ENCODE data around the gene ZBTB2.

ZBTB2 gene

GRCh38 chr6:151389618-151390275, 1.6 kb downstream of the ZBTB2 start (continued):
- TF ChIP-seq PATZ1 (tag by site-specific recombination; IDR thresholded peaks at IDR 0.05) (peak; percentile 59; the same call in 1 of the 2 replicates), ZNF423 (tag by site-specific recombination; IDR thresholded peaks at IDR 0.05) (0 out of 2 replicates have a peak, but pooled peaks have one; percentile 10), MZF1 (tag by site-specific recombination; IDR thresholded peaks at IDR 0.05; ENCODE audit: borderline replicate concordance) (peak; percentile 10), PRDM6 (tag by site-specific recombination; IDR thresholded peaks at IDR 0.05) (0 out of 2 replicates have a peak, but pooled peaks have one; percentile 17), ZNF548 (tag by site-specific recombination; IDR thresholded peaks at IDR 0.05) (no peak), GLI2 (tag by site-specific recombination; IDR thresholded peaks at IDR 0.05; ENCODE audit: borderline replicate concordance, low read depth) (no peak), ZBTB17 (tag by site-specific recombination; IDR thresholded peaks at IDR 0.05) (peak; percentile 67), ZNF19 (tag by site-specific recombination; IDR thresholded peaks at IDR 0.05; ENCODE audit: low read depth) (no peak), ZNF561 (tag by site-specific recombination; IDR thresholded peaks at IDR 0.05; ENCODE audit: borderline replicate concordance) (peak; percentile 64; the same call in 1 of the 2 replicates), ZNF645 (tag by site-specific recombination; IDR thresholded peaks at IDR 0.05) (no peak), ZNF514 (tag by site-specific recombination; IDR thresholded peaks at IDR 0.05) (no peak), ZNF629 (tag by site-specific recombination; IDR thresholded peaks at IDR 0.05) (peak; percentile 62), ZNF146 (tag by site-specific recombination; IDR thresholded peaks at IDR 0.05) (no peak), ZNF660 (tag by site-specific recombination; IDR thresholded peaks at IDR 0.05) (peak; percentile 19), KLF16 (tag by site-specific recombination; IDR thresholded peaks at IDR 0.05) (no peak), ZNF747 (tag by site-specific recombination; IDR thresholded peaks at IDR 0.05) (no peak), ZNF580 (tag by site-specific recombination; IDR thresholded peaks at IDR 0.05) (0 out of 2 replicates have a peak, but pooled peaks have one; percentile 51), ZXDB (tag by site-specific recombination; IDR thresholded peaks at IDR 0.05) (peak; percentile 35; the same call in 1 of the 2 replicates), ZSCAN23 (tag by site-specific recombination; IDR thresholded peaks at IDR 0.05) (no peak), ZNF302 (tag by site-specific recombination; IDR thresholded peaks at IDR 0.05; ENCODE audit: low read depth) (no peak), ZNF513 (tag by site-specific recombination; IDR thresholded peaks at IDR 0.05) (no peak), ZNF558 (tag by site-specific recombination; IDR thresholded peaks at IDR 0.05) (no peak), ZNF610 (tag by site-specific recombination; IDR thresholded peaks at IDR 0.05; ENCODE audit: borderline replicate concordance) (0 out of 2 replicates have a peak, but pooled peaks have one; percentile 53), SALL2 (tag by site-specific recombination; IDR thresholded peaks at IDR 0.05; ENCODE audit: borderline replicate concordance) (no peak), HOXA7 (CRISPR knock-in tag; IDR thresholded peaks at IDR 0.05; ENCODE audit: borderline replicate concordance) (no peak), ZNF600 (tag by site-specific recombination; IDR thresholded peaks at IDR 0.05) (peak; percentile 73), ZNF404 (tag by site-specific recombination; IDR thresholded peaks at IDR 0.05) (no peak), ZNF366 (tag by site-specific recombination; conservative IDR thresholded peaks at IDR 0.05) (peak; percentile 30; the same call in 1 of the 2 replicates), ZBTB49 (tag by site-specific recombination; IDR thresholded peaks at IDR 0.05; ENCODE audit: low read depth) (no peak), BCL11B (tag by site-specific recombination; IDR thresholded peaks at IDR 0.05; ENCODE audit: low read depth) (no peak), ZNF501 (tag by site-specific recombination; IDR thresholded peaks at IDR 0.05) (peak; percentile 89), ZIC2 (tag by site-specific recombination; IDR thresholded peaks at IDR 0.05) (no peak; the same call in 1 of the 2 replicates)

Measured in HEK293 (cell line).